ENCODE results near the gene VPS37B.

DNA sequence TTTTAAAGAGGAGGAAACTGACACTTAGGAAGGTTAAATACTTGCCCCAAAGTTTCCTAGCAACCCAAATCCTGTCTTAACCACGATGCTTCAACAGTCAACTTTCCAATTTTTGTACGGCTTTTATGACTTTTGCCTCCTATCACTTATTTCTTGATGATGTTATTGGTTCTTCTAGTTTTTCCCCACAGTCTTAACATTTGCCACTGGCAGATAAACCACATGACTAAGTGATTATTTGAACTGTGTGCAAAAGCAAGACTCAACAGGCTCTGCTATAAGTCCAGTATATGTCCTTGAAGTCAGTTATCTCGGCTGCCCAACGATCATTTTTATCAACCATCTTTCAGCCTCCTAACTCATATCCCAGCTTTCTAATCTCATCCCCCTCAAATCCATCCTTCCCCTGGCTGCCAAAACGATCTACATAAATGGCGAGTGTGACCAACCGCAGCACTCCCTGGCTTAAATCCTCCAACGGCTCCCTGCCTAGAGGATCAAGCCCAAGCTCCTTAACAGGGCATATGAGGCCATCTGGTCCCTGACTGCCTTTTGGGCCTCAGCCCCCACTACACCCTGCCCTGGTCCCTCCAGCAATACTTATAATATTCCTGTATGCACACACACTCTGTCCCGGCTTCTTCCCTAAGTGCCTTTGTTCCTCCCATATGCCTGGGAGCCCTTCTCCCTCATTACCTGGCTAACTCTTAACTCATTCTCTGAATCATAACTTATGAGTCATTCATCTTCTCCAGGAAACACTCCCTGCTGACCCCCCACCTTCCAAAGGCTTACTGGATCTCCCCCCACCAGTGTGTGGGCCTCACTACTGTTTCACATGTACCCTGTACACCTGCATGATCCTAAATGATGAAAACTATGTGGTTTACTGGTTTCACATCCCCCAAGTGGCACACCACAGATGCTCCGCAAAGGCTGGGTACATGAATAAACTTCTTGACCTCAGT is 8.8 kb downstream of the VPS37B start:
- TF ChIP-seq, protein P1, sequence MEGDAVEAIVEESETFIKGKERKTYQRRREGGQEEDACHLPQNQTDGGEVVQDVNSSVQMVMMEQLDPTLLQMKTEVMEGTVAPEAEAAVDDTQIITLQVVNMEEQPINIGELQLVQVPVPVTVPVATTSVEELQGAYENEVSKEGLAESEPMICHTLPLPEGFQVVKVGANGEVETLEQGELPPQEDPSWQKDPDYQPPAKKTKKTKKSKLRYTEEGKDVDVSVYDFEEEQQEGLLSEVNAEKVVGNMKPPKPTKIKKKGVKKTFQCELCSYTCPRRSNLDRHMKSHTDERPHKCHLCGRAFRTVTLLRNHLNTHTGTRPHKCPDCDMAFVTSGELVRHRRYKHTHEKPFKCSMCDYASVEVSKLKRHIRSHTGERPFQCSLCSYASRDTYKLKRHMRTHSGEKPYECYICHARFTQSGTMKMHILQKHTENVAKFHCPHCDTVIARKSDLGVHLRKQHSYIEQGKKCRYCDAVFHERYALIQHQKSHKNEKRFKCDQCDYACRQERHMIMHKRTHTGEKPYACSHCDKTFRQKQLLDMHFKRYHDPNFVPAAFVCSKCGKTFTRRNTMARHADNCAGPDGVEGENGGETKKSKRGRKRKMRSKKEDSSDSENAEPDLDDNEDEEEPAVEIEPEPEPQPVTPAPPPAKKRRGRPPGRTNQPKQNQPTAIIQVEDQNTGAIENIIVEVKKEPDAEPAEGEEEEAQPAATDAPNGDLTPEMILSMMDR (IDR thresholded peaks at IDR 0.05), result no peak
- TF ChIP-seq EP300 (IDR thresholded peaks at IDR 0.05) (no peak), POLR2A (IDR thresholded peaks at IDR 0.05; ENCODE audit: low read depth) (no peak)

Data from esophagus muscularis mucosa (tissue), 4 donors.